B cell (primary cell): Measurements from ENCODE around the gene NCKAP1. TPM values are rescaled to one million over a fixed set of nuclear protein-coding genes. Genes with fewer than 3 reads are reported as not detected.

Source experiments
- ATAC-seq: fragments of 200-7000 bp; cut with Tn5 transposase; one replicate; pipeline ENCODE4 v1.10.0; 2021; ENCODE audit warnings: low read depth, mild to moderate bottlenecking, moderate number of reproducible peaks, moderate library complexity
- CTCF ChIA-PET: fragments of 350-600 bp; sonication (Branson Sonifier 250); formaldehyde crosslinking; loops from one replicate; lab custom pipeline; 2021; ENCODE audit warnings: antibody characterized with exemption, inconsistent platforms; lab: Charles Lee
- POLR2A ChIA-PET: fragments of 350-600 bp; sonication (Branson Sonifier 250); formaldehyde crosslinking; loops from one replicate; lab custom pipeline; 2021; ENCODE audit warnings: antibody characterized with exemption; lab: Charles Lee
- DNase-seq: peaks from one replicate; pipeline ENCODE4 v3.0.0; 2013
- H2AFZ ChIP-seq: 2 replicates; pipeline ENCODE4 v1.6.1; 2012; ENCODE audit warnings: mild to moderate bottlenecking, low read depth, low read length; ENCODE audit not compliant: insufficient read depth, poor library complexity, severe bottlenecking
- H3K27ac ChIP-seq, 2 donors: 1 replicate in 1 of 2; 2 replicates in 1 of 2; pipeline ENCODE4 v1.5.1; 2012 to 2013; ENCODE audit warnings: low read length in 2 of 2, mild to moderate bottlenecking in 2 of 2, moderate library complexity in 1 of 2
- H3K27me3 ChIP-seq, 4 experiments: fragments of 200-600 bp in 1 of 4; sonication (generic) in 1 of 4; replicated peaks in 1 of 4; 1 replicate in 2 of 4; 2 replicates in 2 of 4; pipeline versions ENCODE4 v1.6.1 to v1.7.0; 2013 to 2016; ENCODE audit warnings: low read length in 3 of 4, mild to moderate bottlenecking in 2 of 4, mixed read lengths in 1 of 4, moderate library complexity in 1 of 4; ENCODE audit not compliant: insufficient read depth in 4 of 4, control insufficient read depth in 3 of 4; ENCODE audit errors: control extremely low read depth in 1 of 4
- H3K36me3 ChIP-seq, 2 experiments: replicated peaks in 1 of 2; 1 replicate in 1 of 2; 2 replicates in 1 of 2; pipeline versions ENCODE4 v1.6.1 to v1.7.1; 2013; ENCODE audit warnings: low read length in 1 of 2; ENCODE audit not compliant: insufficient read depth in 2 of 2, control insufficient read depth in 1 of 2; ENCODE audit errors: control extremely low read depth in 1 of 2, extremely low read depth in 1 of 2
- H3K4me1 ChIP-seq, 2 donors: fragments of 200-600 bp in 1 of 2; sonication (generic) in 1 of 2; 1 replicate in 1 of 2; 2 replicates in 1 of 2; pipeline versions ENCODE4 v1.5.1 to v1.6.1; 2013 to 2017; ENCODE audit warnings: low read length in 2 of 2; ENCODE audit not compliant: control insufficient read depth in 2 of 2, insufficient read depth in 2 of 2
- H3K4me2 ChIP-seq: replicated peaks from 2 replicates; pipeline ENCODE3; 2012; ENCODE audit warnings: mild to moderate bottlenecking, low read depth, low read length; ENCODE audit not compliant: poor library complexity, severe bottlenecking
- H3K4me3 ChIP-seq, 5 experiments: fragments of 200-600 bp in 1 of 5; sonication (generic) in 1 of 5; 1 replicate in 3 of 5; 2 replicates in 2 of 5; pipeline versions ENCODE4 v1.5.1 to v1.7.0; 2011 to 2016; ENCODE audit warnings: low read length in 4 of 5, mild to moderate bottlenecking in 4 of 5, low read depth in 2 of 5, control low read depth in 1 of 5, moderate library complexity in 1 of 5; ENCODE audit not compliant: insufficient read depth in 1 of 5; ENCODE audit errors: control extremely low read depth in 1 of 5, extremely low read depth in 1 of 5
- H3K79me2 ChIP-seq: fragments of 200-600 bp; sonication (generic); one replicate; pipeline ENCODE4 v1.6.0; 2016; ENCODE audit warnings: low read length; ENCODE audit not compliant: control insufficient read depth, insufficient read depth
- H3K9ac ChIP-seq: fragments of 200-600 bp; sonication (generic); 2 replicates; pipeline ENCODE4 v1.6.1; 2017; ENCODE audit warnings: mild to moderate bottlenecking, low read length, moderate library complexity
- H3K9me3 ChIP-seq, 3 donors: one replicate each; pipeline versions ENCODE4 v1.6.1 to v1.7.1; 2013; ENCODE audit warnings: low read length in 2 of 3; ENCODE audit not compliant: control insufficient read depth in 2 of 3, insufficient read depth in 1 of 3; ENCODE audit errors: control extremely low read depth in 1 of 3
- H4K20me1 ChIP-seq: 2 replicates; pipeline ENCODE4 v1.6.0; 2012; ENCODE audit warnings: mild to moderate bottlenecking, low read length; ENCODE audit not compliant: insufficient read depth, control insufficient read depth, poor library complexity, severe bottlenecking
- H3K27ac Mint-ChIP-seq: one replicate; pipeline ENCODE4 v1.8.0; 2021; ENCODE audit warnings: mixed read lengths
- H3K27me3 Mint-ChIP-seq: one replicate; pipeline ENCODE4 v1.8.0; 2021; ENCODE audit warnings: mixed read lengths
- H3K4me1 Mint-ChIP-seq: one replicate; pipeline ENCODE4 v1.8.0; 2021; ENCODE audit warnings: mixed read lengths
- H3K4me3 Mint-ChIP-seq: one replicate; pipeline ENCODE4 v1.8.0; 2021; ENCODE audit warnings: mixed read lengths
- H3K9me3 Mint-ChIP-seq: one replicate; pipeline ENCODE4 v1.8.0; 2022; ENCODE audit warnings: mixed read lengths; ENCODE audit not compliant: insufficient read depth
- CTCF ChIP-seq: fragments of 200-600 bp; IDR thresholded peaks from one replicate; pipeline ENCODE4 v1.8.0; 2022; ENCODE audit warnings: antibody characterized with exemption, mild to moderate bottlenecking
- EZH2 ChIP-seq: IDR thresholded peaks from 2 replicates; pipeline ENCODE4 v1.6.1; 2012; ENCODE audit warnings: borderline replicate concordance, low read depth, mild to moderate bottlenecking, moderate library complexity, low read length; ENCODE audit not compliant: insufficient read depth, poor library complexity, severe bottlenecking
- WGBS: methylation state at CpG from one replicate; pipeline ENCODE4 v1.1.5; 2013; ENCODE audit warnings: missing lambda C conversion rate; ENCODE audit not compliant: insufficient coverage; 5-methylcytosine and 5-hydroxymethylcytosine counted together
- intact Hi-C: fragments of 100-400 bp; cut with micrococcal nuclease; formaldehyde crosslinking; loops from one replicate; pipeline ENCODE4 v1.10.0; 2022
- polyA plus RNA-seq: library from polyadenylated mRNA; depleted of rRNA; stranded (reverse); fragments of >200 nt; gene quantifications from 2 replicates; pipeline ENCODE4 v1.2.3, GENCODE V29; 2012
- total RNA-seq, 2 donors: library from RNA; stranded (reverse); fragments of 120-200 nt in 1 of 2; gene quantifications; 1 replicate in 1 of 2; 2 replicates in 1 of 2; pipeline versions ENCODE4 v1.2.3 to v1.2.4, GENCODE V29; 2013 to 2022

The NCKAP1 gene
- total and polyA plus RNA-seq, 2 donors (not counting 1 experiment from before 2014, with no cell fraction given): 0.05 TPM; not detected in 1

- CTCF ChIA-PET: no interaction called here
- intact Hi-C loops: no loop called here
Measured at GRCh38 chr2:183081911-183082310, 43.7 kb upstream of the NCKAP1 start.

More at GRCh38 chr2:183081911-183082310, 43.7 kb upstream of the NCKAP1 start:
- Histone ChIP-seq H3K4me1 (peaks cover 3 to 6% of the 10 kb centered on the region in 2 donors), H3K27me3 (peaks cover 0 to 5% (median 2%) of the 10 kb centered on the region in 4 experiments), H3K36me3 (no peaks in the 10 kb centered on the region), H3K4me2 (no peak overlapping the region), H2AFZ (no peak overlapping the region), H3K9ac (no peak overlapping the region), H3K9me3 (no peaks in the 10 kb centered on the region), H3K79me2 (peaks cover 3% of the 10 kb centered on the region), H4K20me1 (no peaks in the 10 kb centered on the region), H3K27ac (no peak overlapping the region), H3K4me3 (no peak overlapping the region)
- WGBS: no CpG with 5 or more reads among the region's 1 CpG
- no peaks in the 10 kb centered on the region for H3K9me3 Mint-ChIP-seq
- H3K27me3 Mint-ChIP-seq: no peaks in the 10 kb centered on the region
- ATAC-seq: no peak
- no peak overlapping the region for H3K27ac Mint-ChIP-seq
- H3K4me3 Mint-ChIP-seq: no peak overlapping the region
- no peak for TF ChIP-seq CTCF
- no peak for TF ChIP-seq EZH2
- POLR2A ChIA-PET: no interaction called here
- no peak for DNase-seq
- H3K4me1 Mint-ChIP-seq: peaks cover 11% of the 10 kb centered on the region
